Gastrocnemius medialis (tissue), 4 donors: ENCODE results near the gene RXRB. TPM values are rescaled to one million over a fixed set of nuclear protein-coding genes. Genes with fewer than 3 reads are reported as not detected.

Experiments
- ATAC-seq, 2 donors: fragments of 150-250 bp; one replicate each; pipeline ENCODE4 v1.9.1; 2016
- DNase-seq, 2 donors: peaks; one replicate each; pipeline ENCODE4 v3.0.0-alpha.2; 2019
- H3K27ac ChIP-seq, 4 donors: fragments of 200-600 bp; sonication (generic); 1 replicate in 1 of 4; 2 replicates in 3 of 4; pipeline ENCODE4 v1.5.1; 2016 to 2018; ENCODE audit warnings: mild to moderate bottlenecking in 2 of 4, moderate library complexity in 1 of 4
- H3K27me3 ChIP-seq, 3 donors: fragments of 200-600 bp; sonication (generic) in 2 of 3; 1 replicate in 1 of 3; 2 replicates in 2 of 3; pipeline versions ENCODE4 v1.5.1 to v1.6.0; 2016 to 2019; ENCODE audit warnings: mild to moderate bottlenecking in 1 of 3, moderate library complexity in 1 of 3
- H3K36me3 ChIP-seq, 2 donors: fragments of 200-600 bp; sonication (generic) in 1 of 2; one replicate each; pipeline ENCODE4 v1.5.1; 2017 to 2018
- H3K4me1 ChIP-seq, 2 donors: fragments of 200-600 bp; sonication (generic) in 1 of 2; one replicate each; pipeline ENCODE4 v1.5.1; 2016 to 2017; ENCODE audit warnings: mild to moderate bottlenecking in 2 of 2
- H3K4me3 ChIP-seq, 4 donors: fragments of 200-600 bp; sonication (generic) in 3 of 4; 1 replicate in 1 of 4; 2 replicates in 3 of 4; pipeline ENCODE4 v1.5.1; 2016 to 2019; ENCODE audit warnings: mild to moderate bottlenecking in 2 of 4
- H3K9me3 ChIP-seq, 3 donors: fragments of 200-600 bp; sonication (generic) in 2 of 3; 1 replicate in 1 of 3; 2 replicates in 2 of 3; pipeline ENCODE4 v1.5.1; 2016 to 2019
- POLR2A ChIP-seq, 2 donors: fragments of 450-650 bp; IDR thresholded peaks; one replicate each; pipeline ENCODE4 v1.6.1; 2017; ENCODE audit warnings: antibody characterized with exemption in 2 of 2, mild to moderate bottlenecking in 2 of 2, moderate library complexity in 2 of 2
- in situ Hi-C, 4 donors: fragments of 200-750 bp; cut with MboI; loops; one replicate each; pipeline versions ENCODE4 v1.15.0 to v1.8.0; 2017; ENCODE audit warnings: low sequenced_read_pairs in 4 of 4
- intact Hi-C: fragments of 100-400 bp; cut with DNase I; formaldehyde crosslinking; loops from one replicate; pipeline ENCODE4 v1.15.1; 2023; ENCODE audit warnings: low total_unique reads
- total RNA-seq, 4 donors: library from RNA; depleted of rRNA; stranded (reverse); fragments of >200 nt; gene quantifications; one replicate each; pipeline versions ENCODE4 v1.1.0 to v1.2.3, GENCODE V29; 2016
- TF ChIP-seq, protein P1 (sequence below), 5 experiments: fragments of 450-650 bp in 3 of 5; fragments of 200-600 bp in 2 of 5; sonication (generic) in 2 of 5; IDR thresholded peaks in 4 of 5; conservative IDR thresholded peaks in 1 of 5; 1 replicate in 4 of 5; 2 replicates in 1 of 5; pipeline ENCODE4 v1.5.1; 2016 to 2019; ENCODE audit warnings: antibody characterized with exemption in 5 of 5, mild to moderate bottlenecking in 3 of 5, moderate library complexity in 3 of 5

The RXRB gene
- total RNA-seq, 4 donors from 2014 or later, result 20.8 to 38.4 (median 24.6) TPM

DNA sequence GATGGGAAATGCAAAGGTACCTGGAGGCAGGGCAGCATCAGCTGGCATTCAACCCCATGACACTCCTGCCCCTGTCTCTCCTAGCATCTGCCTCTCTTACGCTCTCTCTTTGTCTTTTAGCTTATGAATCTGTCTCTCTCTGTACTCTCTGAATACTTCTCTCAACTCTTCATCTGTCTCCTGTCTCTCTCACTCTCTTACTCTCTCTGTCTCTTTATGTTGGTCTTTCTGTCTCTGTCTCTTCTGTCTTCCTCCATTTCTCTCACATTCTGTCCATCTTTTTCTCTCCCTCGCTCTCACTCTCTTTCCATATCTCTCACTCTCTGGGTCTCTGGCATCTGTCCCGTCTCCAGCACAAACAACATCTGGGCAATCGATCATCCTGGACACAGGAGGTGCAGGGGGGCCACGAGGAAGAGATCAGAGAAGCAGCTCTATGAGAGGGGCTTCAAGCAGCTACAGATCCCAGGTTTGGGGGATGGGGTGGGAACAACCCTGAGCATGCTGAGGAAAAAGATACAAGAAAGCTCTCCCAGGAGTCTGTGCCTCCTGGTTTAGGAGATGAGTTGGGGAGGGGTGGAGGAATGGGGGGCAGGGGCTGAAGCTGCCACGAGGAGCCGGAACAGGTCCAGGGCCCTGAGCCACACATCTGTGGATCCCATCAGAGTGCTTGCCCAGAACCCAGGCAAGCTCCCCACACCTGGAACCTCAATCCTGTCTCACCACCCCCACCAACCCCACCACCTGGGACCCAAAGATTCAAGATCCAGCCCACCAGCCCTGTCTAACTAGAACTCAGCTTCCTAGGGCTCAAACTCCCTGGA is 10.6 kb downstream of the RXRB start:
- in situ Hi-C loops, result loop anchor here in 1 of 4 donors (10.0 kb wide), 1 partner anchor 55 kb away; no protein-coding TSS in a partner anchor
- DNase-seq (no peak), ATAC-seq (no peak)
- peaks cover 17 to 20% of the 10 kb centered on the region in 2 donors for H3K4me1 ChIP-seq
- H3K27ac ChIP-seq, result no peak overlapping the region
- H3K36me3 ChIP-seq, result peaks cover 0 to 5% of the 10 kb centered on the region in 2 donors
- no peaks in the 10 kb centered on the region for H3K27me3 ChIP-seq
- intact Hi-C loops, result no loop called here
- H3K9me3 ChIP-seq, result no peaks in the 10 kb centered on the region
- TF ChIP-seq, protein P1, sequence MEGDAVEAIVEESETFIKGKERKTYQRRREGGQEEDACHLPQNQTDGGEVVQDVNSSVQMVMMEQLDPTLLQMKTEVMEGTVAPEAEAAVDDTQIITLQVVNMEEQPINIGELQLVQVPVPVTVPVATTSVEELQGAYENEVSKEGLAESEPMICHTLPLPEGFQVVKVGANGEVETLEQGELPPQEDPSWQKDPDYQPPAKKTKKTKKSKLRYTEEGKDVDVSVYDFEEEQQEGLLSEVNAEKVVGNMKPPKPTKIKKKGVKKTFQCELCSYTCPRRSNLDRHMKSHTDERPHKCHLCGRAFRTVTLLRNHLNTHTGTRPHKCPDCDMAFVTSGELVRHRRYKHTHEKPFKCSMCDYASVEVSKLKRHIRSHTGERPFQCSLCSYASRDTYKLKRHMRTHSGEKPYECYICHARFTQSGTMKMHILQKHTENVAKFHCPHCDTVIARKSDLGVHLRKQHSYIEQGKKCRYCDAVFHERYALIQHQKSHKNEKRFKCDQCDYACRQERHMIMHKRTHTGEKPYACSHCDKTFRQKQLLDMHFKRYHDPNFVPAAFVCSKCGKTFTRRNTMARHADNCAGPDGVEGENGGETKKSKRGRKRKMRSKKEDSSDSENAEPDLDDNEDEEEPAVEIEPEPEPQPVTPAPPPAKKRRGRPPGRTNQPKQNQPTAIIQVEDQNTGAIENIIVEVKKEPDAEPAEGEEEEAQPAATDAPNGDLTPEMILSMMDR (IDR thresholded peaks at IDR 0.05 in 4 of 5, conservative IDR thresholded peaks at IDR 0.05 in 1 of 5), result no peak
- no peak for TF ChIP-seq POLR2A (IDR thresholded peaks at IDR 0.05)
- no peak overlapping the region for H3K4me3 ChIP-seq

DNA sequence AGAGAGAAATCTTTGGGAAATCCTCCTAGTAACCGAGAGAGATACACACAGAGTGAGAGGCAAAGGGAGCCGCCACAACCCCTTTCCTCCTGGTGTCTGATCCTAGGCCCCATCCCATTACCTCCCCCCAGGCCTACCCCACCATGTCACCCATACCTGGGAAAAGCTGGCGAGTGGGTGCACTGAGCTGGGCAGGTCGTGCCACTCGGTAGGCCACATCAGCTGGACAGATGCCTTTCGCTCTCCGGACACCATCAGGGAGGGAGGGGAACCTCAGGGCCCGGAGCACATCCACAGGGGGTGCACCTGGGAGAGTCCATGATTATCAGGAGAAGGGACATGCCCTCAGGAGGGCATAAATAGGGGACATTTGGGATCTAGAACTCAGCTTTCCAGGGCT is 11.3 kb downstream of the RXRB start:
- TF ChIP-seq, protein P1 (IDR thresholded peaks at IDR 0.05 in 4 of 5, conservative IDR thresholded peaks at IDR 0.05 in 1 of 5), result no peak
- TF ChIP-seq POLR2A (IDR thresholded peaks at IDR 0.05), result no peak
- DNase-seq (no peak), ATAC-seq (no peak)
- H3K4me1 ChIP-seq, result peaks cover 17 to 20% of the 10 kb centered on the region in 2 donors
- intact Hi-C loops, result no loop called here
- H3K4me3 ChIP-seq, result no peak overlapping the region
- in situ Hi-C loops, result no loop called here
- no peak overlapping the region for H3K27ac ChIP-seq
- no peaks in the 10 kb centered on the region for H3K9me3 ChIP-seq
- H3K27me3 ChIP-seq, result no peaks in the 10 kb centered on the region
- H3K36me3 ChIP-seq, result no peaks in the 10 kb centered on the region

DNA sequence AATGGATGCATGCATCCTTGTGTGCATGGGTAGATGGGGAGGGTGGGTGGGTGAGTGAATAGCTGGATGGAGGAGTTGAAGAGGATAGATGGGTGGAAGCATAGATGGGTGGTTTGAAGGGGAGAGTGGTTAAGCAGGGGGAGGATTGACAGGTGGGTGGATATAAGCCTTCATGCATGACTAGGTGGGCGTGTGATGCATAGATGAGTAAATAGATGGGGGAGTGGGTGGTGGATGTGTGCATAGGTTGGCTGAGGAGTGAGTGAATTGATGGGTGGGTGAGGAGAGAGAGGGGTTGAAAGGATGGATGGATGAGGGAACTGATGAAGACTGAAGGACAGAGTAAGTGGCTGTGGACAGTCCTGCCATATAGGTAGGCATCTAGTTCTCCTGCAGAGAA is 12.7 kb downstream of the RXRB start:
- Histone ChIP-seq H3K4me3 (no peak overlapping the region), H3K27ac (no peak overlapping the region), H3K9me3 (no peaks in the 10 kb centered on the region), H3K36me3 (no peaks in the 10 kb centered on the region), H3K4me1 (peaks cover 16 to 18% of the 10 kb centered on the region in 2 donors), H3K27me3 (no peaks in the 10 kb centered on the region)
- TF ChIP-seq, protein P1 (IDR thresholded peaks at IDR 0.05 in 4 of 5, conservative IDR thresholded peaks at IDR 0.05 in 1 of 5), result no peak
- TF ChIP-seq POLR2A (IDR thresholded peaks at IDR 0.05), result no peak
- ATAC-seq, result no peak
- intact Hi-C loops (no loop called here), in situ Hi-C loops (no loop called here)
- no peak for DNase-seq

DNA sequence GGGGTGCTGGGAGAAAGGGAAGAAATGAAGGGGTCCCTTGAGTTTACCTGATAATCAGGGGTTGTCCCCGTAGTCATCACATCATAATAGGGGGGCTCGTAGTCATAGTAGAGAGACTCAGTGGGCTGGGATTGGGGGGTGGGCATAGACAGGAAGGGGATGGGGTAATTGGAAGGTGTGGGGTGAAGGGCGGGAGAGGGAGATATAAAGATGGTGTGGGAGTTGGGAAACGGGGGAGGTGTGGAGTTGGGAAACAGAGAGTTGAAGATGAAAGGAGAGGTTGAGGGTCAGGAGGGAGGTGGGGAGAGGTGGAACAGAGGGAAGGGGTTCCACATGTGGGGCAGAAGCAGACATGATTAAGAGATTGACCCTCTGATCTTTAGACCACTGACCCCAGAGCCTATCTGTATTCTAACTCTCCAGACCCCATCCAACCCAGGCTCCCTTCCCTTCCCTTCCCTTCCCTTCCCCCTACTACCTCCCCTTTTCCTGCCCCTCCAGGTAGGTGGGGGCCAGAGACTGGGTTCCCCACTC is 14.7 kb downstream of the RXRB start:
- intact Hi-C loops, result no loop called here
- DNase-seq (no peak), ATAC-seq (no peak)
- Histone ChIP-seq H3K4me3 (no peak overlapping the region), H3K4me1 (no peaks in the 10 kb centered on the region), H3K36me3 (no peaks in the 10 kb centered on the region), H3K27me3 (no peaks in the 10 kb centered on the region), H3K27ac (no peak overlapping the region), H3K9me3 (no peaks in the 10 kb centered on the region)
- in situ Hi-C loops, result no loop called here
- no peak for TF ChIP-seq POLR2A (IDR thresholded peaks at IDR 0.05)
- TF ChIP-seq, protein P1 (IDR thresholded peaks at IDR 0.05 in 4 of 5, conservative IDR thresholded peaks at IDR 0.05 in 1 of 5), result no peak
